WTC11 (cell line): Measurements from ENCODE around the gene LAPTM4A.

Experiments used
- ATF3 ChIP-seq: sonication (generic); formaldehyde crosslinking; conservative IDR thresholded peaks from 2 replicates; pipeline ENCODE4 v1.8.1; 2022; ENCODE audit warnings: mild to moderate bottlenecking, missing genetic modification reagents
- CREM ChIP-seq: sonication (generic); formaldehyde crosslinking; IDR thresholded peaks from 2 replicates; pipeline ENCODE4 v1.8.1; 2022; ENCODE audit warnings: mild to moderate bottlenecking, missing genetic modification reagents, moderate library complexity
- CTCF ChIP-seq: fragments of 200-600 bp; IDR thresholded peaks from 2 replicates; pipeline ENCODE4 v1.8.0; 2022; ENCODE audit warnings: antibody characterized with exemption
- E2F5 ChIP-seq: sonication (generic); formaldehyde crosslinking; IDR thresholded peaks from 2 replicates; pipeline ENCODE4 v1.8.1; 2022; ENCODE audit warnings: mild to moderate bottlenecking, moderate library complexity, missing genetic modification reagents
- FOXP1 ChIP-seq: sonication (generic); formaldehyde crosslinking; IDR thresholded peaks from 2 replicates; pipeline ENCODE4 v1.8.0; 2022; ENCODE audit warnings: missing genetic modification reagents, mild to moderate bottlenecking, moderate library complexity, borderline replicate concordance
- JUN ChIP-seq: sonication (generic); formaldehyde crosslinking; IDR thresholded peaks from 2 replicates; pipeline ENCODE4 v1.8.0; 2023; ENCODE audit warnings: mild to moderate bottlenecking, missing genetic modification reagents
- MAX ChIP-seq: sonication (generic); formaldehyde crosslinking; IDR thresholded peaks from 2 replicates; pipeline ENCODE4 v1.8.0; 2022; ENCODE audit warnings: mild to moderate bottlenecking, missing genetic modification reagents
- MXD4 ChIP-seq: fragments of 250-450 bp; sonication (Bioruptor Pico); IDR thresholded peaks from 2 replicates; pipeline ENCODE4 v1.8.0; 2021; ENCODE audit warnings: mild to moderate bottlenecking, moderate library complexity, borderline replicate concordance
- TEAD1 ChIP-seq: sonication (generic); formaldehyde crosslinking; IDR thresholded peaks from 2 replicates; pipeline ENCODE4 v1.8.0; 2022; ENCODE audit warnings: mild to moderate bottlenecking, missing genetic modification reagents
- TEAD4 ChIP-seq: sonication (generic); formaldehyde crosslinking; IDR thresholded peaks from 2 replicates; pipeline ENCODE4 v1.8.0; 2022; ENCODE audit warnings: mild to moderate bottlenecking, missing genetic modification reagents
- ZBTB21 ChIP-seq: sonication (generic); formaldehyde crosslinking; IDR thresholded peaks from 2 replicates; pipeline ENCODE4 v1.8.1; 2023; ENCODE audit warnings: mild to moderate bottlenecking, missing genetic modification reagents, borderline replicate concordance
- ZNF317 ChIP-seq: sonication (generic); formaldehyde crosslinking; IDR thresholded peaks from 2 replicates; pipeline ENCODE4 v1.8.1; 2023; ENCODE audit warnings: low read depth, mild to moderate bottlenecking, moderate library complexity, missing genetic modification reagents, borderline replicate concordance
- ZNF512 ChIP-seq: sonication (generic); formaldehyde crosslinking; IDR thresholded peaks from 2 replicates; pipeline ENCODE4 v1.8.1; 2022; ENCODE audit warnings: missing genetic modification reagents, borderline replicate concordance

- TF ChIP-seq E2F5 (CRISPR knock-in tag) = no peak
- no peak for TF ChIP-seq MAX (CRISPR knock-in tag)
- no peak for TF ChIP-seq MXD4 (CRISPR knock-in tag)
- TF ChIP-seq CTCF = no peak
- no peak for TF ChIP-seq FOXP1 (CRISPR knock-in tag)
- no peak for TF ChIP-seq ZNF317
- TF ChIP-seq TEAD1 = no peak
- no peak for TF ChIP-seq TEAD4 (CRISPR knock-in tag)
- TF ChIP-seq CREM (CRISPR knock-in tag) = no peak
- no peak for TF ChIP-seq ZNF512
- TF ChIP-seq ATF3 = no peak
- no peak for TF ChIP-seq JUN
- no peak for TF ChIP-seq ZBTB21
Observed at GRCh38 chr2:20027705-20028434, 23.6 kb downstream of the LAPTM4A start.
